Measurements from ENCODE around the gene STX3. TPM values are rescaled to one million over a fixed set of nuclear protein-coding genes. Genes with fewer than 3 reads are reported as not detected.

STX3 gene
- total and polyA plus RNA-seq, 10 donors: 5.1 to 49.3 (median 27.8) TPM

DNA sequence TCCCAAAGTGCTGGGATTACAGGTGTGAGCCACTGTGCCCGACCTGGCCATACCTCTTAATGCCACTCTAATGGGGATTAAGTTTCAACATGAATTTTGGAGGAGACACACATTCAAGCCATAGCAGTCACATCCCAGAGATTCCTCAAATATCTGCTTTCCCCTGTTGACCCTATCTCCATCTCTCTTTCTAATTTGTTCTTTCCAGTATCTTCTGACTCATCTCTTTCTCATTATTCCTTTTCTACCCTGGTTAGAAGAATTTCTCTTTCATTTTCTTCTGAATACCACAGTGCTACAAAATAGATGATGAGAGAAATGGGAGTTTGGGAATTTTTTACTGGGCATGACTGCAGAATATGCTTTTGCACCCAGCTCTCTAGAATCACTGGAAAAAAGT is 46.6 kb upstream of the STX3 start:
- no peak for DNase-seq
- H3K36me3 ChIP-seq: no peaks in the 10 kb centered on the region
- peaks cover 0 to 10% (median 0%) of the 10 kb centered on the region in 7 donors for H3K27me3 ChIP-seq (replicated peaks in 1 of 7)
- H3K4me3 ChIP-seq: no peak overlapping the region
- H3K9me3 ChIP-seq: no peaks in the 10 kb centered on the region
- H3K4me1 ChIP-seq: no peaks in the 10 kb centered on the region
- intact Hi-C loops (cut with DNase I; ENCODE audit: low total_unique reads): no loop called here
- 48 to 67% (median 53%) methylated on average over 1 of the region's 1 CpG for WGBS, 5 donors
- no peak overlapping the region for H3K27ac ChIP-seq
- TF ChIP-seq POLR2AphosphoS5 (IDR thresholded peaks at IDR 0.05) (no peak), POLR2A (IDR thresholded peaks at IDR 0.05) (no peak)
- TF ChIP-seq, protein P1, sequence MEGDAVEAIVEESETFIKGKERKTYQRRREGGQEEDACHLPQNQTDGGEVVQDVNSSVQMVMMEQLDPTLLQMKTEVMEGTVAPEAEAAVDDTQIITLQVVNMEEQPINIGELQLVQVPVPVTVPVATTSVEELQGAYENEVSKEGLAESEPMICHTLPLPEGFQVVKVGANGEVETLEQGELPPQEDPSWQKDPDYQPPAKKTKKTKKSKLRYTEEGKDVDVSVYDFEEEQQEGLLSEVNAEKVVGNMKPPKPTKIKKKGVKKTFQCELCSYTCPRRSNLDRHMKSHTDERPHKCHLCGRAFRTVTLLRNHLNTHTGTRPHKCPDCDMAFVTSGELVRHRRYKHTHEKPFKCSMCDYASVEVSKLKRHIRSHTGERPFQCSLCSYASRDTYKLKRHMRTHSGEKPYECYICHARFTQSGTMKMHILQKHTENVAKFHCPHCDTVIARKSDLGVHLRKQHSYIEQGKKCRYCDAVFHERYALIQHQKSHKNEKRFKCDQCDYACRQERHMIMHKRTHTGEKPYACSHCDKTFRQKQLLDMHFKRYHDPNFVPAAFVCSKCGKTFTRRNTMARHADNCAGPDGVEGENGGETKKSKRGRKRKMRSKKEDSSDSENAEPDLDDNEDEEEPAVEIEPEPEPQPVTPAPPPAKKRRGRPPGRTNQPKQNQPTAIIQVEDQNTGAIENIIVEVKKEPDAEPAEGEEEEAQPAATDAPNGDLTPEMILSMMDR (IDR thresholded peaks at IDR 0.05 in 8 of 11, conservative IDR thresholded peaks at IDR 0.05 in 3 of 11): no peak

GRCh38 chr11:59710136-59710847 is 44.9 kb upstream of the STX3 start:
- Histone ChIP-seq H3K4me1 (no peaks in the 10 kb centered on the region), H3K4me3 (no peak overlapping the region), H3K9me3 (no peaks in the 10 kb centered on the region), H3K27me3 (replicated peaks in 1 of 7) (peaks cover 0 to 10% (median 0%) of the 10 kb centered on the region in 7 donors), H3K27ac (no peak overlapping the region), H3K36me3 (no peaks in the 10 kb centered on the region)
- no peak for DNase-seq
- 67 to 90% (median 88%) methylated on average over 3 of the region's 3 CpGs for WGBS, 5 donors
- TF ChIP-seq POLR2AphosphoS5 (IDR thresholded peaks at IDR 0.05) (no peak), POLR2A (IDR thresholded peaks at IDR 0.05) (no peak)
- TF ChIP-seq, protein P1 (IDR thresholded peaks at IDR 0.05 in 8 of 11, conservative IDR thresholded peaks at IDR 0.05 in 3 of 11): no peak
- intact Hi-C loops (cut with DNase I; ENCODE audit: low total_unique reads): no loop called here

- no peak for DNase-seq
- Histone ChIP-seq H3K4me1 (no peaks in the 10 kb centered on the region), H3K4me3 (no peak within 1 kb of the TSS), H3K27me3 (replicated peaks in 1 of 7) (peaks cover 0 to 6% (median 0%) of the 10 kb centered on the region in 7 donors), H3K9me3 (no peaks in the 10 kb centered on the region), H3K27ac (no peak within 1 kb of the TSS), H3K36me3 (no peaks in the 10 kb centered on the region)
- TF ChIP-seq, protein P1 (IDR thresholded peaks at IDR 0.05 in 8 of 11, conservative IDR thresholded peaks at IDR 0.05 in 3 of 11): no peak
- TF ChIP-seq POLR2A (IDR thresholded peaks at IDR 0.05): no peak
- TF ChIP-seq POLR2AphosphoS5 (IDR thresholded peaks at IDR 0.05): no peak
- intact Hi-C loops (cut with DNase I; ENCODE audit: low total_unique reads): no loop called here
- WGBS, 5 donors: 80 to 94% (median 81%) methylated on average over 2 of the region's 2 CpGs
These were observed 41.4 kb upstream of the STX3 start, which contains the start of gene OR10V1 for GRCh38 chr11:59713745-59714144. Gene OR10V1 (minus strand): TSS chr11:59713845. CDS start chr11:59713845, 0 bp downstream.

DNA sequence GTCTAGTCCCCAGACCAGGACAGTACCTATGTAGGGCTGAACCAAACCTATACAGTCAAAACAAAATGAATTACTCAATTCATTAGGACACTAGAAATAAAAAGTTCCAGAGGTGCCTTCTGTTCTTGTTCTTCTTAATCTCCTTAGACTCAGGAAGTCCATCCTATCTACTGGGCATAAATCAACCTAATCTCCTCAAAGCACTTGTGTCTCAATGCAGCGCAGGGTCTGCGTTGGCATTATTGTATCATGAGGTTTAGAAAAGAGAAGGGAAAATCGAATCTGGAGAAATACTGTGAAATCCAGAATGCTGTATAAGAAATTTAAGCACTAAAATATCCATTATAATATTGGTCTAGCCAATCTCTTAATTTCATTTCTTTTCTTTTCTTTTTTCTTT is 39.1 kb upstream of the STX3 start:
- Histone ChIP-seq H3K4me1 (no peaks in the 10 kb centered on the region), H3K27me3 (replicated peaks in 1 of 7) (peaks cover 0 to 28% (median 0%) of the 10 kb centered on the region in 7 donors), H3K27ac (no peak overlapping the region), H3K36me3 (no peaks in the 10 kb centered on the region), H3K9me3 (no peaks in the 10 kb centered on the region), H3K4me3 (no peak overlapping the region)
- TF ChIP-seq POLR2AphosphoS5 (IDR thresholded peaks at IDR 0.05) (no peak), POLR2A (IDR thresholded peaks at IDR 0.05) (no peak)
- TF ChIP-seq, protein P1 (IDR thresholded peaks at IDR 0.05 in 8 of 11, conservative IDR thresholded peaks at IDR 0.05 in 3 of 11): no peak
- 46 to 63% (median 53%) methylated on average over 3 of the region's 3 CpGs for WGBS, 5 donors
- DNase-seq: no peak
- intact Hi-C loops (cut with DNase I; ENCODE audit: low total_unique reads): no loop called here

Measured in spleen (tissue), 11 donors.